ENCODE data around the gene IQCM.
"Not testable (repeated sequence)": the region's sequence is repeated elsewhere in the genome, so short reads cannot be mapped to it uniquely, and the experiment has no call there.

Gene IQCM

GRCh38 chr4:149370002-149370401, 445.6 kb downstream of the IQCM start:
- DNase-seq (ENCODE audit: low read depth in 2 of 2), result no peak
- TF ChIP-seq CTCF (IDR thresholded peaks at IDR 0.05; ENCODE audit: low read depth, low read length), result no peak
- no peak overlapping the region for H3K4me3 ChIP-seq (replicated peaks in 1 of 2; ENCODE audit: low read depth in 2 of 2, low read length in 2 of 2)

GRCh38 chr4:149353241-149353640, 462.4 kb downstream of the IQCM start:
- DNase-seq (ENCODE audit: low read depth in 2 of 2), result no peak
- no peak overlapping the region for H3K4me3 ChIP-seq (replicated peaks in 1 of 2; ENCODE audit: low read depth in 2 of 2, low read length in 2 of 2)
- TF ChIP-seq CTCF (IDR thresholded peaks at IDR 0.05; ENCODE audit: low read depth, low read length), result no peak

- no peak for DNase-seq (ENCODE audit: low read depth in 2 of 2)
- TF ChIP-seq CTCF (IDR thresholded peaks at IDR 0.05; ENCODE audit: low read depth, low read length), result no peak
- H3K4me3 ChIP-seq (replicated peaks in 1 of 2; ENCODE audit: low read depth in 2 of 2, low read length in 2 of 2), result no peak overlapping the region
Observed at GRCh38 chr4:149349541-149349940, 466.1 kb downstream of the IQCM start.

GRCh38 chr4:149347139-149347538, 468.5 kb downstream of the IQCM start:
- no peak for TF ChIP-seq CTCF (IDR thresholded peaks at IDR 0.05; ENCODE audit: low read depth, low read length)
- no peak overlapping the region for H3K4me3 ChIP-seq (replicated peaks in 1 of 2; ENCODE audit: low read depth in 2 of 2, low read length in 2 of 2)
- DNase-seq (ENCODE audit: low read depth in 2 of 2), result peak; percentile 51 to 67

- no peak for TF ChIP-seq CTCF (IDR thresholded peaks at IDR 0.05; ENCODE audit: low read depth, low read length)
- peak in 1 of 2 donors; percentile 59 for DNase-seq (ENCODE audit: low read depth in 2 of 2)
- no peak overlapping the region for H3K4me3 ChIP-seq (replicated peaks in 1 of 2; ENCODE audit: low read depth in 2 of 2, low read length in 2 of 2)
Observed at GRCh38 chr4:149345424-149345823, 470.2 kb downstream of the IQCM start.

- no peak overlapping the region for H3K4me3 ChIP-seq (replicated peaks in 1 of 2; ENCODE audit: low read depth in 2 of 2, low read length in 2 of 2)
- TF ChIP-seq CTCF (IDR thresholded peaks at IDR 0.05; ENCODE audit: low read depth, low read length), result no peak
- DNase-seq (ENCODE audit: low read depth in 2 of 2), result peak; percentile 83 to 93
Observed at GRCh38 chr4:149344436-149344835, 471.2 kb downstream of the IQCM start.

GRCh38 chr4:149343614-149344013, 472.0 kb downstream of the IQCM start:
- peak in 1 of 2 donors; percentile 16 for DNase-seq (ENCODE audit: low read depth in 2 of 2)
- no peak overlapping the region for H3K4me3 ChIP-seq (replicated peaks in 1 of 2; ENCODE audit: low read depth in 2 of 2, low read length in 2 of 2)
- TF ChIP-seq CTCF (IDR thresholded peaks at IDR 0.05; ENCODE audit: low read depth, low read length), result no peak

- H3K4me3 ChIP-seq (replicated peaks in 1 of 2; ENCODE audit: low read depth in 2 of 2, low read length in 2 of 2); DNase-seq (ENCODE audit: low read depth in 2 of 2): not testable (repeated sequence)
Observed at GRCh38 chr4:149341117-149341516, 474.5 kb downstream of the IQCM start.
